HEK293 (cell line): ENCODE measurements around the gene TRIM13.

ENCODE experiments used
- CTCF ChIA-PET: fragments of 350-600 bp; formaldehyde crosslinking; extraction: SDS; loops from one replicate; lab custom pipeline; 2021; ENCODE audit warnings: antibody characterized with exemption; lab: Yijun Ruan, JAX
- POLR2A ChIA-PET: fragments of 300-600 bp; formaldehyde crosslinking; extraction: SDS; loops from one replicate; lab custom pipeline; 2020; ENCODE audit warnings: antibody characterized with exemption, inconsistent platforms; lab: Yijun Ruan, JAX
- H3K27ac ChIP-seq: fragments of 200-500 bp; sonication (Bioruptor generic); 2 replicates; pipeline ENCODE4 v1.5.1; 2014; ENCODE audit warnings: low read depth, low read length, control low read depth, inconsistent platforms; ENCODE audit errors: extremely low read depth
- H3K36me3 ChIP-seq, 2 experiments: fragments of 200-500 bp in 1 of 2; sonication (Bioruptor generic) in 1 of 2; 1 replicate in 1 of 2; 2 replicates in 1 of 2; pipeline ENCODE4 v1.5.1; 2014 to 2017; ENCODE audit warnings: inconsistent platforms in 2 of 2, low read length in 2 of 2; ENCODE audit not compliant: control insufficient read depth in 2 of 2, insufficient read depth in 1 of 2
- H3K4me1 ChIP-seq: fragments of 200-500 bp; sonication (Bioruptor generic); 2 replicates; pipeline ENCODE4 v1.5.1; 2014; ENCODE audit warnings: mild to moderate bottlenecking, low read length, inconsistent platforms; ENCODE audit not compliant: control insufficient read depth, insufficient read depth
- H3K4me3 ChIP-seq: 2 replicates; pipeline ENCODE4 v1.5.1; 2011; ENCODE audit warnings: low read depth, mild to moderate bottlenecking, control low read depth, low read length, moderate library complexity
- H3K9me3 ChIP-seq: fragments of 200-500 bp; sonication (Bioruptor generic); 2 replicates; pipeline ENCODE4 v1.5.1; 2014; ENCODE audit warnings: low read depth, low read length, inconsistent platforms; ENCODE audit not compliant: control insufficient read depth, insufficient read depth
- GLIS1 ChIP-seq: fragments of 450-650 bp; formaldehyde crosslinking; IDR thresholded peaks from 2 replicates; pipeline ENCODE4 v1.5.1; 2016; ENCODE audit warnings: missing biosample characterization, missing genetic modification characterization
- GLIS2 ChIP-seq: fragments of 450-650 bp; formaldehyde crosslinking; IDR thresholded peaks from 2 replicates; pipeline ENCODE4 v1.5.1; 2016; ENCODE audit warnings: missing biosample characterization, missing genetic modification characterization
- INSM2 ChIP-seq: fragments of 450-650 bp; formaldehyde crosslinking; IDR thresholded peaks from 2 replicates; pipeline ENCODE4 v1.5.1; 2016; ENCODE audit warnings: missing biosample characterization, missing genetic modification characterization
- KLF1 ChIP-seq: fragments of 450-650 bp; formaldehyde crosslinking; IDR thresholded peaks from 2 replicates; pipeline ENCODE4 v1.5.1; 2016; ENCODE audit warnings: missing biosample characterization, missing genetic modification characterization
- KLF16 ChIP-seq: fragments of 450-650 bp; formaldehyde crosslinking; IDR thresholded peaks from 2 replicates; pipeline ENCODE4 v1.5.1; 2017; ENCODE audit warnings: missing biosample characterization, missing genetic modification characterization
- KLF17 ChIP-seq: fragments of 450-650 bp; formaldehyde crosslinking; IDR thresholded peaks from 2 replicates; pipeline ENCODE4 v1.5.1; 2016; ENCODE audit warnings: missing biosample characterization, missing genetic modification characterization
- KLF8 ChIP-seq: fragments of 450-650 bp; formaldehyde crosslinking; IDR thresholded peaks from 2 replicates; pipeline ENCODE4 v1.5.1; 2016; ENCODE audit warnings: missing biosample characterization, missing genetic modification characterization
- KLF9 ChIP-seq: fragments of 450-650 bp; formaldehyde crosslinking; IDR thresholded peaks from 2 replicates; pipeline ENCODE4 v1.5.1; 2016; ENCODE audit warnings: missing biosample characterization, missing genetic modification characterization, low read depth
- PBX3 ChIP-seq: sonication (generic); formaldehyde crosslinking; IDR thresholded peaks from 2 replicates; pipeline ENCODE4 v1.8.1; 2022; ENCODE audit warnings: mild to moderate bottlenecking, moderate library complexity, missing genetic modification reagents
- SP3 ChIP-seq: fragments of 450-650 bp; formaldehyde crosslinking; IDR thresholded peaks from 2 replicates; pipeline ENCODE4 v1.5.1; 2016; ENCODE audit warnings: missing biosample characterization, missing genetic modification characterization
- ZEB2 ChIP-seq: fragments of 450-650 bp; formaldehyde crosslinking; IDR thresholded peaks from 2 replicates; pipeline ENCODE4 v1.5.1; 2016; ENCODE audit warnings: missing biosample characterization, missing genetic modification characterization
- ZFP69B ChIP-seq: fragments of 450-650 bp; formaldehyde crosslinking; IDR thresholded peaks from 2 replicates; pipeline ENCODE4 v1.5.1; 2016; ENCODE audit warnings: missing biosample characterization, missing genetic modification characterization
- ZNF10 ChIP-seq: fragments of 450-650 bp; formaldehyde crosslinking; IDR thresholded peaks from 2 replicates; pipeline ENCODE4 v1.5.1; 2017; ENCODE audit warnings: missing biosample characterization, missing genetic modification characterization
- ZNF112 ChIP-seq: fragments of 450-650 bp; formaldehyde crosslinking; IDR thresholded peaks from 2 replicates; pipeline ENCODE4 v1.5.0; 2017; ENCODE audit warnings: missing biosample characterization, missing genetic modification characterization
- ZNF140 ChIP-seq: fragments of 450-650 bp; formaldehyde crosslinking; IDR thresholded peaks from 2 replicates; pipeline ENCODE4 v1.5.1; 2016; ENCODE audit warnings: missing biosample characterization, missing genetic modification characterization
- ZNF169 ChIP-seq: fragments of 450-650 bp; formaldehyde crosslinking; IDR thresholded peaks from 2 replicates; pipeline ENCODE4 v1.5.1; 2016; ENCODE audit warnings: missing biosample characterization, missing genetic modification characterization
- ZNF292 ChIP-seq: fragments of 450-650 bp; formaldehyde crosslinking; IDR thresholded peaks from 2 replicates; pipeline ENCODE4 v1.5.1; 2016; ENCODE audit warnings: low read depth, missing biosample characterization, missing genetic modification characterization, borderline replicate concordance
- ZNF324 ChIP-seq: fragments of 450-650 bp; formaldehyde crosslinking; IDR thresholded peaks from 2 replicates; pipeline ENCODE4 v1.5.1; 2016; ENCODE audit warnings: missing biosample characterization, missing genetic modification characterization
- ZNF354C ChIP-seq: fragments of 450-650 bp; formaldehyde crosslinking; IDR thresholded peaks from 2 replicates; pipeline ENCODE4 v1.5.1; 2016; ENCODE audit warnings: missing biosample characterization, missing genetic modification characterization, low read depth, borderline replicate concordance
- ZNF366 ChIP-seq: fragments of 450-650 bp; formaldehyde crosslinking; conservative IDR thresholded peaks from 2 replicates; pipeline ENCODE4 v1.5.1; 2016; ENCODE audit warnings: missing biosample characterization, missing genetic modification characterization
- ZNF37A ChIP-seq: fragments of 450-650 bp; IDR thresholded peaks from 2 replicates; pipeline ENCODE4 v1.5.1; 2018; ENCODE audit warnings: missing biosample characterization, missing genetic modification characterization
- ZNF514 ChIP-seq: fragments of 450-650 bp; formaldehyde crosslinking; IDR thresholded peaks from 2 replicates; pipeline ENCODE4 v1.5.1; 2016; ENCODE audit warnings: missing biosample characterization, missing genetic modification characterization
- ZNF555 ChIP-seq: fragments of 450-650 bp; formaldehyde crosslinking; conservative IDR thresholded peaks from 2 replicates; pipeline ENCODE4 v1.5.1; 2017; ENCODE audit warnings: missing biosample characterization, mild to moderate bottlenecking, missing genetic modification characterization, inconsistent platforms
- ZNF560 ChIP-seq: fragments of 450-650 bp; formaldehyde crosslinking; IDR thresholded peaks from 2 replicates; pipeline ENCODE4 v1.5.1; 2017; ENCODE audit warnings: missing biosample characterization, missing genetic modification characterization, borderline replicate concordance
- ZNF610 ChIP-seq: fragments of 450-650 bp; formaldehyde crosslinking; IDR thresholded peaks from 2 replicates; pipeline ENCODE4 v1.5.1; 2016; ENCODE audit warnings: missing biosample characterization, missing genetic modification characterization, borderline replicate concordance
- ZNF626 ChIP-seq: fragments of 450-650 bp; sonication (Bioruptor Pico); formaldehyde crosslinking; IDR thresholded peaks from 2 replicates; pipeline ENCODE4 v1.5.1; 2018; ENCODE audit warnings: missing biosample characterization, missing genetic modification characterization, inconsistent platforms
- ZNF660 ChIP-seq: fragments of 450-650 bp; IDR thresholded peaks from 2 replicates; pipeline ENCODE4 v1.5.1; 2018; ENCODE audit warnings: missing biosample characterization, mild to moderate bottlenecking, missing genetic modification characterization
- ZNF670 ChIP-seq: fragments of 450-650 bp; formaldehyde crosslinking; IDR thresholded peaks from 2 replicates; pipeline ENCODE4 v1.5.1; 2016; ENCODE audit warnings: missing biosample characterization, missing genetic modification characterization, low read depth
- ZNF677 ChIP-seq: fragments of 450-650 bp; IDR thresholded peaks from 2 replicates; pipeline ENCODE4 v1.5.0; 2018; ENCODE audit warnings: missing biosample characterization, mild to moderate bottlenecking, missing genetic modification characterization, moderate library complexity
- ZNF692 ChIP-seq: fragments of 450-650 bp; formaldehyde crosslinking; IDR thresholded peaks from 2 replicates; pipeline ENCODE4 v1.5.1; 2016; ENCODE audit warnings: missing biosample characterization, missing genetic modification characterization
- ZNF701 ChIP-seq: fragments of 450-650 bp; formaldehyde crosslinking; IDR thresholded peaks from 2 replicates; pipeline ENCODE4 v1.5.1; 2016; ENCODE audit warnings: missing biosample characterization, missing genetic modification characterization
- ZNF776 ChIP-seq: fragments of 450-650 bp; formaldehyde crosslinking; IDR thresholded peaks from 2 replicates; pipeline ENCODE4 v1.5.0; 2017; ENCODE audit warnings: missing biosample characterization, missing genetic modification characterization, borderline replicate concordance

TRIM13 gene

GRCh38 chr13:49995625-49996101, 1.2 kb upstream of the TRIM13 start:
- POLR2A ChIA-PET = no interaction called here
- Histone ChIP-seq H3K27ac (no peak overlapping the region), H3K4me3 (no peak overlapping the region), H3K4me1 (0 out of 2 replicates have a peak, but pooled peaks cover 3% of the 10 kb centered on the region)
- TF ChIP-seq ZNF10 (no peak), ZNF37A (tag by site-specific recombination) (no peak), SP3 (tag by site-specific recombination) (no peak), ZNF354C (tag by site-specific recombination) (no peak), ZNF555 (no peak), ZNF610 (tag by site-specific recombination) (no peak), KLF8 (no peak), INSM2 (tag by site-specific recombination) (no peak), ZEB2 (no peak), ZNF626 (tag by site-specific recombination) (no peak), ZNF514 (no peak), ZNF112 (tag by site-specific recombination) (no peak), ZNF292 (tag by site-specific recombination) (no peak), ZNF670 (tag by site-specific recombination) (no peak), ZNF677 (no peak), KLF16 (tag by site-specific recombination) (no peak), KLF1 (tag by site-specific recombination) (no peak), ZNF366 (tag by site-specific recombination) (no peak), KLF9 (no peak), ZNF140 (tag by site-specific recombination) (no peak)
- TF ChIP-seq, all 188 proteins: peak for 0
- CTCF ChIA-PET = no interaction called here
- Histone ChIP-seq H3K36me3 (peaks cover 8 to 24% of the 10 kb centered on the region in 2 experiments; a peak in 2 of 3 replicates), H3K9me3 (no peaks in the 10 kb centered on the region)

GRCh38 chr13:49996161-49996915, 504 bp upstream of the TRIM13 start:
- CTCF ChIA-PET = interaction anchor here (0.7 to 1.7 kb wide), 7 partner anchors 12 to 1312 kb away, joined by 3 to 7 read pairs (median 4); partner anchors contain the start of gene SPRYD7
- Histone ChIP-seq H3K9me3 (no peaks in the 10 kb centered on the region), H3K36me3 (peaks cover 8 to 24% of the 10 kb centered on the region in 2 experiments; a peak in 2 of 3 replicates)
- TF ChIP-seq GLIS2 (peak; percentile 58), ZNF324 (tag by site-specific recombination) (no peak), GLIS1 (peak; percentile 46; the same call in 1 of the 2 replicates), ZEB2 (peak; percentile 17; the same call in 1 of the 2 replicates), ZFP69B (peak; percentile 84; the same call in 1 of the 2 replicates), ZNF701 (tag by site-specific recombination) (no peak), ZNF692 (tag by site-specific recombination) (peak; percentile 77), PBX3 (CRISPR knock-in tag) (0 out of 2 replicates have a peak, but pooled peaks have one; percentile 44), ZNF560 (no peak), ZNF776 (tag by site-specific recombination) (no peak), ZNF169 (tag by site-specific recombination) (no peak), ZNF660 (peak; percentile 7; the same call in 1 of the 2 replicates), KLF17 (tag by site-specific recombination) (peak; percentile 50)

More at GRCh38 chr13:49996161-49996915, 504 bp upstream of the TRIM13 start:
- Histone ChIP-seq H3K4me1 (0 out of 2 replicates have a peak, but pooled peaks cover 3% of the 10 kb centered on the region), H3K27ac (peak overlapping the region; percentile 86), H3K4me3 (peak overlapping the region; percentile 56)
- POLR2A ChIA-PET = interaction anchor here (0.6 to 2.4 kb wide), 11 partner anchors 9 to 392 kb away, joined by 3 to 23 read pairs (median 4); partner anchors contain the start of gene SPRYD7
